HL-60/S4 treated with retinoic acid at 250 ng/mL for 4 days and 3 days (cell line): ENCODE results near the gene FCMR.
"Not testable (repeated sequence)": the region's sequence is repeated elsewhere in the genome, so short reads cannot be mapped to it uniquely, and the experiment has no call there.

Experiments
- in situ Hi-C: fragments of 300-500 bp; cut with MboI; formaldehyde crosslinking; loops from 2 replicates; pipeline ENCODE4 v1.7.0; 2022; ENCODE audit warnings: low sequenced_read_pairs

The FCMR gene

GRCh38 chr1:206883876-206884275, 37.9 kb downstream of the FCMR start:
- in situ Hi-C loops: no loop called here

GRCh38 chr1:206883160-206883559, 38.6 kb downstream of the FCMR start:
- in situ Hi-C loops: no loop called here

- in situ Hi-C loops: no loop called here
Observed at GRCh38 chr1:206882555-206882954, 39.2 kb downstream of the FCMR start.

- in situ Hi-C loops: no loop called here
Observed at GRCh38 chr1:206880314-206880713, 41.4 kb downstream of the FCMR start.

- in situ Hi-C loops: no loop called here
Observed at GRCh38 chr1:206878456-206878855, 43.3 kb downstream of the FCMR start.

GRCh38 chr1:206875752-206876377, 45.9 kb downstream of the FCMR start:
- in situ Hi-C loops: no loop called here

GRCh38 chr1:206873603-206874188, 48.0 kb downstream of the FCMR start:
- in situ Hi-C loops: no loop called here

- in situ Hi-C loops: no loop called here
Observed at GRCh38 chr1:206872139-206872538, 49.6 kb downstream of the FCMR start.

GRCh38 chr1:206868264-206868663, 53.5 kb downstream of the FCMR start:
- in situ Hi-C loops: no loop called here

- in situ Hi-C loops: no loop called here
Observed at GRCh38 chr1:206867716-206868115, 54.0 kb downstream of the FCMR start.

- in situ Hi-C loops: no loop called here
Observed at GRCh38 chr1:206867239-206867638, 54.5 kb downstream of the FCMR start.

- in situ Hi-C loops: no loop called here
Observed at GRCh38 chr1:206866062-206866461, 55.7 kb downstream of the FCMR start.

GRCh38 chr1:206864939-206865671, 56.6 kb downstream of the FCMR start, which contains the start of gene IL20:
Gene IL20, plus strand, starts transcription at chr1:206865623. Its CDS starts 230 bp downstream, at chr1:206865853.
- in situ Hi-C loops: no loop called here

GRCh38 chr1:206863266-206863665, 58.5 kb downstream of the FCMR start:
- in situ Hi-C loops: no loop called here

- in situ Hi-C loops: no loop called here
Observed at GRCh38 chr1:206860165-206860564, 61.6 kb downstream of the FCMR start.

- in situ Hi-C loops: no loop called here
Observed at GRCh38 chr1:206859082-206859521, 62.6 kb downstream of the FCMR start.

GRCh38 chr1:206856674-206857464, 64.9 kb downstream of the FCMR start:
- in situ Hi-C loops: no loop called here

GRCh38 chr1:206855859-206856258, 65.9 kb downstream of the FCMR start:
- in situ Hi-C loops: no loop called here

GRCh38 chr1:206854401-206855129, 67.2 kb downstream of the FCMR start:
- in situ Hi-C loops: no loop called here

- in situ Hi-C loops: not testable (repeated sequence)
Observed at GRCh38 chr1:206853696-206854095, 68.0 kb downstream of the FCMR start.
